B cell (primary cell): ENCODE measurements around the gene MINPP1.

Source experiments
- EZH2 ChIP-seq: IDR thresholded peaks from 2 replicates; pipeline ENCODE4 v1.6.1; 2012; ENCODE audit warnings: borderline replicate concordance, low read depth, mild to moderate bottlenecking, moderate library complexity, low read length; ENCODE audit not compliant: insufficient read depth, poor library complexity, severe bottlenecking
- TF ChIP-seq, protein P1 (sequence below): fragments of 200-600 bp; IDR thresholded peaks from one replicate; pipeline ENCODE4 v1.8.0; 2022; ENCODE audit warnings: antibody characterized with exemption, mild to moderate bottlenecking

GRCh38 chr10:87538092-87539015 is 33.7 kb downstream of the MINPP1 start:
- TF ChIP-seq, protein P1, sequence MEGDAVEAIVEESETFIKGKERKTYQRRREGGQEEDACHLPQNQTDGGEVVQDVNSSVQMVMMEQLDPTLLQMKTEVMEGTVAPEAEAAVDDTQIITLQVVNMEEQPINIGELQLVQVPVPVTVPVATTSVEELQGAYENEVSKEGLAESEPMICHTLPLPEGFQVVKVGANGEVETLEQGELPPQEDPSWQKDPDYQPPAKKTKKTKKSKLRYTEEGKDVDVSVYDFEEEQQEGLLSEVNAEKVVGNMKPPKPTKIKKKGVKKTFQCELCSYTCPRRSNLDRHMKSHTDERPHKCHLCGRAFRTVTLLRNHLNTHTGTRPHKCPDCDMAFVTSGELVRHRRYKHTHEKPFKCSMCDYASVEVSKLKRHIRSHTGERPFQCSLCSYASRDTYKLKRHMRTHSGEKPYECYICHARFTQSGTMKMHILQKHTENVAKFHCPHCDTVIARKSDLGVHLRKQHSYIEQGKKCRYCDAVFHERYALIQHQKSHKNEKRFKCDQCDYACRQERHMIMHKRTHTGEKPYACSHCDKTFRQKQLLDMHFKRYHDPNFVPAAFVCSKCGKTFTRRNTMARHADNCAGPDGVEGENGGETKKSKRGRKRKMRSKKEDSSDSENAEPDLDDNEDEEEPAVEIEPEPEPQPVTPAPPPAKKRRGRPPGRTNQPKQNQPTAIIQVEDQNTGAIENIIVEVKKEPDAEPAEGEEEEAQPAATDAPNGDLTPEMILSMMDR, result no peak
- no peak for TF ChIP-seq EZH2
